ENCODE measurements around the gene ASB6.

ASB6 gene

GRCh38 chr9:129626079-129626624, 15.8 kb downstream of the ASB6 start, which contains the start of gene NTMT1:
TSS of gene NTMT1 (plus strand) at chr9:129626163. CDS start at chr9:129632704, 6,541 bp downstream.
- DNase-seq (ENCODE audit: low read depth) = peak; percentile 36

GRCh38 chr9:129624947-129625346, 17.0 kb downstream of the ASB6 start:
- no peak for DNase-seq (ENCODE audit: low read depth)

- DNase-seq (ENCODE audit: low read depth) = no peak
Measured at GRCh38 chr9:129624168-129624759, 17.7 kb downstream of the ASB6 start.

- peak; percentile 38 for DNase-seq (ENCODE audit: low read depth)
Measured at GRCh38 chr9:129623331-129623730, 18.6 kb downstream of the ASB6 start.

- no peak for DNase-seq (ENCODE audit: low read depth)
Measured at GRCh38 chr9:129620669-129621295, 21.2 kb downstream of the ASB6 start, which contains the start of gene C9orf50. TSS of gene C9orf50 (minus strand) at chr9:129621101. CDS start at chr9:129620574, 527 bp downstream.

- DNase-seq (ENCODE audit: low read depth) = no peak
Measured at GRCh38 chr9:129619787-129620668, 21.9 kb downstream of the ASB6 start.

- DNase-seq (ENCODE audit: low read depth) = peak; percentile 68
Measured at GRCh38 chr9:129617167-129617566, 24.8 kb downstream of the ASB6 start.

- DNase-seq (ENCODE audit: low read depth) = no peak
Measured at GRCh38 chr9:129615407-129616285, 26.3 kb downstream of the ASB6 start.

GRCh38 chr9:129614932-129615331, 27.0 kb downstream of the ASB6 start:
- no peak for DNase-seq (ENCODE audit: low read depth)

- DNase-seq (ENCODE audit: low read depth) = no peak
Measured at GRCh38 chr9:129613520-129614175, 28.3 kb downstream of the ASB6 start.

GRCh38 chr9:129612815-129613519, 29.0 kb downstream of the ASB6 start:
- DNase-seq (ENCODE audit: low read depth) = no peak

- DNase-seq (ENCODE audit: low read depth) = no peak
Measured at GRCh38 chr9:129612123-129612522, 29.8 kb downstream of the ASB6 start.

GRCh38 chr9:129611307-129611800, 30.6 kb downstream of the ASB6 start:
- no peak for DNase-seq (ENCODE audit: low read depth)

- DNase-seq (ENCODE audit: low read depth) = no peak
Measured at GRCh38 chr9:129610473-129611306, 31.3 kb downstream of the ASB6 start.

- no peak for DNase-seq (ENCODE audit: low read depth)
Measured at GRCh38 chr9:129610213-129610472, 31.8 kb downstream of the ASB6 start.

GRCh38 chr9:129609486-129610212, 32.3 kb downstream of the ASB6 start:
- no peak for DNase-seq (ENCODE audit: low read depth)

- no peak for DNase-seq (ENCODE audit: low read depth)
Measured at GRCh38 chr9:129608561-129609481, 33.1 kb downstream of the ASB6 start.

- no peak for DNase-seq (ENCODE audit: low read depth)
Measured at GRCh38 chr9:129607027-129607387, 34.9 kb downstream of the ASB6 start.
